AG10803 (cell line): ENCODE data around the gene CELF5.

Source experiments
- DNase-seq: peaks from one replicate; pipeline ENCODE4 v3.0.0; 2010; ENCODE audit warnings: low read depth
- H3K4me3 ChIP-seq: 2 replicates; pipeline ENCODE4 v1.5.1; 2011; ENCODE audit warnings: mild to moderate bottlenecking, low read length, control low read depth
- CTCF ChIP-seq: conservative IDR thresholded peaks from 2 replicates; pipeline ENCODE4 v1.5.1; 2011; ENCODE audit warnings: mild to moderate bottlenecking, low read length, control low read depth, inconsistent platforms

The CELF5 gene

DNA sequence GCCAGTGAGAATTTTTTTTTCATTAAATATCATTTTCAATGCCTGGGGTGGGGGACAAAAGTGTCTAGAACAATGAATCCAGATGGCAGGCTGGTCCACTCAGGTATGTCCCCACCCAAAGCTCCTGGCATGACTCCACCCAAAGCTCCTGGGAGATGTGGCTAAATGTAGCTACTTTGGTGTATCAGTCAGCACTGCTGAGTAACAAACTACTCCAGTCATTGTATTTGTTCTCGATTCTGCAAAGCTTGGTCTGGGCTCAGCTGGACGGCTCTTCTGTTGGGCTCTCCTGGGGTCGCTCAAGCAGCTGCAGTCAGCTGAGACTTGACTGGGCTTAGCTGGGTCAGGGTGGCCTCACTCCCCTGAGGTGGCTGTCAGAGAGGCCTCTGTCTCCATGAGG lies 48.5 kb downstream of the CELF5 start:
- TF ChIP-seq CTCF: no peak
- H3K4me3 ChIP-seq: no peak overlapping the region
- DNase-seq: no peak

GRCh38 chr19:3274245-3274941 lies 49.9 kb downstream of the CELF5 start:
- no peak for DNase-seq
- H3K4me3 ChIP-seq: no peak overlapping the region
- no peak for TF ChIP-seq CTCF

DNA sequence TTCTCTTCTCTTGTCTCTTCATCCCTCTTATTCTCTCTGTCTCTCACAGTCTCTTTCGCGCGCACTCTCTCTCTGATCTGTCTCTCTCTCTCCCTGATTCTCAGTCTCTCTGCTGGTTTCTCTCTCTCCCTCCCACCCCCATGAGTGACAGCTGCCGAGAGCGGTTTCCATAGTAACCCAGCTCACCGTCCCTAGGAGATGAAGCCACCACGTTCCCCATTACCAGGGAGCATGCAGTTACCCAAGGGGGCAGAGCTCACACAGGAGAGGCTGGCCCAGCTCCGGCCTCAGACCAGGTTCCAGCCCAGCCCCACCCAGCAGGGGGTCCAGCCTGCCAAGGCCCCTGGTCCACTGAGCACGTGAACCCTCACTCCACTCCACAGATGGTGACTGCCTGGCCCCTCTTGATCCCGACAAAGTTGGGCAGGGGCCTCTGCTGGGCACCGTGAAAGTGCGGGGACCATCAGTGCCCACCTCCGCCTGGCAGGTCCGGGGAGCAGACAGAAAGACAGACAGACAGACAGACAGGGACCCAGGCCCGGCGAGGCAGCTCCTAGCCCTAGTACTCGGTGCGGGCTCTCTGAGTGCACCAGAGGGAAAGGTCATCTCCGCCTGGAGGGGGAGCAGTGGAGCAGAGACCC lies 50.6 kb downstream of the CELF5 start:
- peak overlapping the region; percentile 56 for H3K4me3 ChIP-seq
- TF ChIP-seq CTCF: peak; percentile 52
- no peak for DNase-seq

DNA sequence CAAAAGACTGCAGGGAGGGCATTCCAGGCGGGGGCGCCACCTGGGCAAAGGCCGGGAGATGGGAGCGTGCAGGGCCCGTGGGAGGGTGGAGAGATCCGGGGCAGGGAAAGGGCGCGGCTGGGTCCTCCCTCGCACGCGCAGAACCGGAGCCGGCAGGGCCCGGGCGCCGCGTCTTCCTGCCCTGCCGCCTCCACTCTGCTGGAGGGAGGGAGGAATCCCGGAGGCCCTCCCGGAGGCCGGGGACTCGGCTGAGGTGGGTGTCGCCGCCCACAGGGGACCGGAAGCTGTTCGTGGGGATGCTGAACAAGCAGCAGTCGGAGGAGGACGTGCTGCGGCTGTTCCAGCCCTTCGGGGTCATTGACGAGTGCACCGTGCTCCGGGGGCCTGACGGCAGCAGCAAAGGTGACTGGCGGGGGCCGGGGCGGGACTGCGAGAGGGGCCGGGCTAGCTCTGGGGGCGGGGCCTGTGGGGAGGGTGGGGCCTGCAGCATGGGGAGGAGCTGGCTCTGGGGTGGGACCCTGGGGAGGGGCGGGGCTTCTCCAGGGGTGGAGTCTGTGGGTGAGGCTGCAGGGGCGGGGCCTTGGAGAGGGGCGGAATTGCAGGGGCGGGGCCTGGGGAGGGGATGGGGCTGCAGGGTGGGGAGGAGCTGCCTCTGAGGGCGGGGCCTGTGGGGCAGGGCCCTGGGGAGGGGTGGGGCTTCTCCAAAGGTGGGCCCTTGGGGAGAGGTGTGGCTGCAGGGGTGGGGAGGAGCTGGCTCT lies 51.3 kb downstream of the CELF5 start:
- peak; percentile 64 for DNase-seq
- no peak for TF ChIP-seq CTCF
- peak overlapping the region; percentile 56 for H3K4me3 ChIP-seq

GRCh38 chr19:3276341-3276799 lies 51.9 kb downstream of the CELF5 start:
- no peak for DNase-seq
- no peak overlapping the region for H3K4me3 ChIP-seq
- TF ChIP-seq CTCF: no peak

DNA sequence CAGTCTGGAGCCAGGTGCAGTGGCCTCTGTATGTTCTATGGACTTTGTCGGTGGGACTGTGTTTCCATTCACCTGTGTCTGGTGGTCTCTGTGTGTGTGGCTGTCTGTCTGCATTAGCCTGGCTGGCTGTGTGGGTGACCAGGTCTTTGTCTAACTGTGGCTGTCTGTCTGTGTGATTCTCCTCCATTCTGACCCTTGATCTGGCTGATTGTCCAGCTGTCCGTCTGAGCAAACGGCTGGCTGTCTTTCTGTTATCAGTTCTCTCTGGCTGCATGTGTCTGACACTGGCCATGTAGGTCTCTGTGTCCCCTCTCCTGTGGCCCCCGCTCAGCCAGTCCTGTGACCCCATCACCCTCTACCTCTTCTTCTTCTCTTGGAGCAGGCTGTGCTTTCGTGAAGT lies 53.2 kb downstream of the CELF5 start:
- no peak for TF ChIP-seq CTCF
- DNase-seq: no peak
- no peak overlapping the region for H3K4me3 ChIP-seq
